ENCODE measurements around the gene CRIP3. TPM values are rescaled to one million over a fixed set of nuclear protein-coding genes. Genes with fewer than 3 reads are reported as not detected.
"Not testable (repeated sequence)": the region's sequence is repeated elsewhere in the genome, so short reads cannot be mapped to it uniquely, and the experiment has no call there.

The CRIP3 gene
- total RNA-seq, 1 experiment from 2014 or later: 2.3 TPM

GRCh38 chr6:43303751-43304331 lies 4.8 kb downstream of the CRIP3 start:
- Mint-ChIP-seq H3K27me3 (ENCODE audit: unreplicated experiment) (peaks cover 37% of the 10 kb centered on the region), H3K27ac (ENCODE audit: unreplicated experiment) (no peak overlapping the region), H3K4me3 (ENCODE audit: low read depth, unreplicated experiment) (no peak overlapping the region), H3K4me1 (ENCODE audit: low read depth, unreplicated experiment) (no peaks in the 10 kb centered on the region), H3K9me3 (ENCODE audit: low read depth, unreplicated experiment) (no peaks in the 10 kb centered on the region), H3K36me3 (ENCODE audit: insufficient read depth, unreplicated experiment) (peaks cover 8% of the 10 kb centered on the region)
- no peak for DNase-seq
- intact Hi-C loops (cut with micrococcal nuclease; ENCODE audit: unreplicated experiment): no loop called here
- CTCF ChIA-PET: no interaction called here
- BruUV-seq (replicated peaks): no TSS peak
- no peak for TF ChIP-seq CTCF (IDR thresholded peaks at IDR 0.05; ENCODE audit: unreplicated experiment)

GRCh38 chr6:43303006-43303405 lies 5.6 kb downstream of the CRIP3 start:
- H3K9me3 Mint-ChIP-seq (ENCODE audit: low read depth, unreplicated experiment); intact Hi-C loops (cut with micrococcal nuclease; ENCODE audit: unreplicated experiment); BruUV-seq (replicated peaks); H3K4me1 Mint-ChIP-seq (ENCODE audit: low read depth, unreplicated experiment); H3K27ac Mint-ChIP-seq (ENCODE audit: unreplicated experiment); H3K4me3 Mint-ChIP-seq (ENCODE audit: low read depth, unreplicated experiment); H3K36me3 Mint-ChIP-seq (ENCODE audit: insufficient read depth, unreplicated experiment); DNase-seq: not testable (repeated sequence)
- CTCF ChIA-PET: interaction anchor here (0.6 kb wide), 1 partner anchor 20 kb away, joined by 3 read pairs; no protein-coding TSS in a partner anchor
- peaks cover 40% of the 10 kb centered on the region for H3K27me3 Mint-ChIP-seq (ENCODE audit: unreplicated experiment)

- BruUV-seq (replicated peaks): no TSS peak
- no peaks in the 10 kb centered on the region for H3K4me1 Mint-ChIP-seq (ENCODE audit: low read depth, unreplicated experiment)
- no peak overlapping the region for H3K27ac Mint-ChIP-seq (ENCODE audit: unreplicated experiment)
- intact Hi-C loops (cut with micrococcal nuclease; ENCODE audit: unreplicated experiment): no loop called here
- H3K4me3 Mint-ChIP-seq (ENCODE audit: low read depth, unreplicated experiment): no peak overlapping the region
- DNase-seq: no peak
- TF ChIP-seq CTCF (IDR thresholded peaks at IDR 0.05; ENCODE audit: unreplicated experiment): no peak
- H3K36me3 Mint-ChIP-seq (ENCODE audit: insufficient read depth, unreplicated experiment): no peaks in the 10 kb centered on the region
- CTCF ChIA-PET: no interaction called here
- H3K9me3 Mint-ChIP-seq (ENCODE audit: low read depth, unreplicated experiment): no peaks in the 10 kb centered on the region
- peaks cover 40% of the 10 kb centered on the region for H3K27me3 Mint-ChIP-seq (ENCODE audit: unreplicated experiment)
These were observed 6.5 kb downstream of the CRIP3 start for GRCh38 chr6:43302126-43302525.

- intact Hi-C loops (cut with micrococcal nuclease; ENCODE audit: unreplicated experiment): no loop called here
- CTCF ChIA-PET: interaction anchor here (1.2 kb wide), 1 partner anchor 204 kb away, joined by 3 read pairs; no protein-coding TSS in a partner anchor
These were observed 7.3 kb downstream of the CRIP3 start for GRCh38 chr6:43301081-43301870.

More at GRCh38 chr6:43301081-43301870, 7.3 kb downstream of the CRIP3 start:
- H3K4me1 Mint-ChIP-seq (ENCODE audit: low read depth, unreplicated experiment): no peaks in the 10 kb centered on the region
- DNase-seq: no peak
- H3K36me3 Mint-ChIP-seq (ENCODE audit: insufficient read depth, unreplicated experiment): no peaks in the 10 kb centered on the region
- no peak for TF ChIP-seq CTCF (IDR thresholded peaks at IDR 0.05; ENCODE audit: unreplicated experiment)
- no peak overlapping the region for H3K27ac Mint-ChIP-seq (ENCODE audit: unreplicated experiment)
- peaks cover 40% of the 10 kb centered on the region for H3K27me3 Mint-ChIP-seq (ENCODE audit: unreplicated experiment)
- BruUV-seq (replicated peaks): no TSS peak
- no peak overlapping the region for H3K4me3 Mint-ChIP-seq (ENCODE audit: low read depth, unreplicated experiment)
- no peaks in the 10 kb centered on the region for H3K9me3 Mint-ChIP-seq (ENCODE audit: low read depth, unreplicated experiment)
